SK-N-SH treated with all-trans-retinoic acid at 6 μM for 48 hours (cell line): ENCODE data around the gene RNPEPL1.

Source experiments
- ATAC-seq: fragments of 200-7000 bp; cut with Tn5 transposase; 3 replicates; pipeline ENCODE4 v1.9.1; 2020; ENCODE audit warnings: mild to moderate bottlenecking, moderate library complexity
- BACH2 ChIP-seq: fragments of 250-450 bp; sonication (Bioruptor Pico); IDR thresholded peaks from 2 replicates; pipeline ENCODE4 v1.9.0; 2021; ENCODE audit warnings: mild to moderate bottlenecking, borderline replicate concordance
- CREB5 ChIP-seq: fragments of 250-450 bp; sonication (Bioruptor Pico); IDR thresholded peaks from 2 replicates; pipeline ENCODE4 v1.5.1; 2020; ENCODE audit warnings: low read depth, mild to moderate bottlenecking, moderate library complexity
- CSDC2 ChIP-seq: fragments of 250-450 bp; sonication (Bioruptor Pico); IDR thresholded peaks from 2 replicates; pipeline ENCODE4 v1.5.0; 2020; ENCODE audit warnings: mild to moderate bottlenecking, moderate library complexity
- CSRNP3 ChIP-seq: fragments of 250-450 bp; sonication (Bioruptor Pico); IDR thresholded peaks from 2 replicates; pipeline ENCODE4 v1.5.1; 2021; ENCODE audit warnings: mild to moderate bottlenecking, moderate library complexity
- ESRRG ChIP-seq: fragments of 250-450 bp; sonication (Bioruptor Pico); IDR thresholded peaks from 2 replicates; pipeline ENCODE4 v1.6.1; 2021; ENCODE audit warnings: mild to moderate bottlenecking
- GLIS3 ChIP-seq: fragments of 250-450 bp; sonication (Bioruptor Pico); IDR thresholded peaks from 2 replicates; pipeline ENCODE4 v1.5.0; 2020; ENCODE audit warnings: mild to moderate bottlenecking, moderate library complexity
- ISL1 ChIP-seq: fragments of 250-450 bp; sonication (Bioruptor Pico); IDR thresholded peaks from 2 replicates; pipeline ENCODE4 v2.1.2; 2022; ENCODE audit warnings: mild to moderate bottlenecking, moderate library complexity
- OSR1 ChIP-seq: fragments of 250-450 bp; sonication (Bioruptor Pico); IDR thresholded peaks from 2 replicates; pipeline ENCODE4 v1.8.0; 2022; ENCODE audit warnings: moderate library complexity, mild to moderate bottlenecking, inconsistent platforms
- PATZ1 ChIP-seq: fragments of 250-450 bp; sonication (Bioruptor Pico); IDR thresholded peaks from 2 replicates; pipeline ENCODE4 v1.8.0; 2020; ENCODE audit warnings: mild to moderate bottlenecking, moderate library complexity, borderline replicate concordance
- POU6F1 ChIP-seq: fragments of 250-450 bp; sonication (Bioruptor Pico); IDR thresholded peaks from 2 replicates; pipeline ENCODE4 v1.8.0; 2021; ENCODE audit warnings: low read depth, mild to moderate bottlenecking, moderate library complexity, borderline replicate concordance
- PPARA ChIP-seq: fragments of 250-450 bp; sonication (Bioruptor Pico); IDR thresholded peaks from 2 replicates; pipeline ENCODE4 v1.5.0; 2020; ENCODE audit warnings: mild to moderate bottlenecking, borderline replicate concordance
- RARB ChIP-seq: fragments of 250-450 bp; sonication (Bioruptor Pico); IDR thresholded peaks from 2 replicates; pipeline ENCODE4 v1.8.0; 2021; ENCODE audit warnings: mild to moderate bottlenecking, moderate library complexity
- SNAI2 ChIP-seq: fragments of 250-450 bp; sonication (Bioruptor Pico); IDR thresholded peaks from 2 replicates; pipeline ENCODE4 v1.5.0; 2020; ENCODE audit warnings: mild to moderate bottlenecking, moderate library complexity
- TCF4 ChIP-seq: fragments of 250-450 bp; sonication (Bioruptor Pico); IDR thresholded peaks from 2 replicates; pipeline ENCODE4 v1.8.0; 2021; ENCODE audit warnings: mild to moderate bottlenecking, moderate library complexity, borderline replicate concordance
- TOX ChIP-seq: fragments of 250-450 bp; sonication (Bioruptor Pico); IDR thresholded peaks from 2 replicates; pipeline ENCODE4 v1.8.0; 2021; ENCODE audit warnings: mild to moderate bottlenecking, moderate library complexity, borderline replicate concordance
- TSHZ2 ChIP-seq: fragments of 250-450 bp; sonication (Bioruptor Pico); IDR thresholded peaks from 2 replicates; pipeline ENCODE4 v1.5.0; 2020; ENCODE audit warnings: mild to moderate bottlenecking, moderate library complexity
- ZC3H10 ChIP-seq: fragments of 250-450 bp; sonication (Bioruptor Pico); IDR thresholded peaks from 2 replicates; pipeline ENCODE4 v1.5.1; 2021; ENCODE audit warnings: mild to moderate bottlenecking, moderate library complexity
- ZFP3 ChIP-seq: fragments of 250-450 bp; sonication (Bioruptor Pico); IDR thresholded peaks from 2 replicates; pipeline ENCODE4 v1.5.0; 2020; ENCODE audit warnings: mild to moderate bottlenecking, moderate library complexity
- ZFP30 ChIP-seq: fragments of 450-650 bp; formaldehyde crosslinking; IDR thresholded peaks from 2 replicates; pipeline ENCODE4 v1.5.0; 2022; ENCODE audit warnings: mild to moderate bottlenecking, moderate library complexity
- ZNF565 ChIP-seq: fragments of 450-650 bp; formaldehyde crosslinking; conservative IDR thresholded peaks from 2 replicates; pipeline ENCODE4 v1.5.0; 2020; ENCODE audit warnings: low read depth, mild to moderate bottlenecking, moderate library complexity
- ZNF70 ChIP-seq: fragments of 450-650 bp; formaldehyde crosslinking; IDR thresholded peaks from 2 replicates; pipeline ENCODE4 v1.5.0; 2020; ENCODE audit warnings: mild to moderate bottlenecking, moderate library complexity
- ZNF8 ChIP-seq: fragments of 450-650 bp; formaldehyde crosslinking; IDR thresholded peaks from 2 replicates; pipeline ENCODE4 v1.5.0; 2020; ENCODE audit warnings: mild to moderate bottlenecking, moderate library complexity

Gene RNPEPL1

GRCh38 chr2:240588006-240588655, 19.8 kb downstream of the RNPEPL1 start:
- TF ChIP-seq RARB (CRISPR knock-in tag): no peak
- no peak for TF ChIP-seq ZFP3 (CRISPR knock-in tag)
- TF ChIP-seq OSR1 (CRISPR knock-in tag): no peak
- TF ChIP-seq TSHZ2 (CRISPR knock-in tag): no peak
- no peak for TF ChIP-seq SNAI2 (CRISPR knock-in tag)
- TF ChIP-seq ZNF8 (CRISPR knock-in tag): no peak
- TF ChIP-seq PATZ1: no peak
- TF ChIP-seq ZC3H10 (CRISPR knock-in tag): no peak
- no peak for TF ChIP-seq CREB5
- TF ChIP-seq GLIS3 (CRISPR knock-in tag): no peak
- no peak for TF ChIP-seq ISL1 (CRISPR knock-in tag)
- TF ChIP-seq CSDC2 (CRISPR knock-in tag): no peak
- TF ChIP-seq ZNF565: no peak
- TF ChIP-seq PPARA (CRISPR knock-in tag): no peak
- ATAC-seq: no peak

GRCh38 chr2:240588669-240589068, 20.4 kb downstream of the RNPEPL1 start:
- ATAC-seq: no peak
- TF ChIP-seq BACH2 (CRISPR knock-in tag): no peak

GRCh38 chr2:240589375-240589774, 21.1 kb downstream of the RNPEPL1 start:
- TF ChIP-seq CSRNP3: no peak
- no peak for ATAC-seq

- no peak for ATAC-seq
- TF ChIP-seq ISL1 (CRISPR knock-in tag) (no peak), CSDC2 (CRISPR knock-in tag) (no peak), ESRRG (CRISPR knock-in tag) (no peak), ZNF8 (CRISPR knock-in tag) (no peak), OSR1 (CRISPR knock-in tag) (no peak), TSHZ2 (CRISPR knock-in tag) (no peak), PPARA (CRISPR knock-in tag) (no peak), RARB (CRISPR knock-in tag) (no peak), GLIS3 (CRISPR knock-in tag) (no peak), TOX (CRISPR knock-in tag) (no peak), TCF4 (CRISPR knock-in tag) (no peak), ZNF70 (CRISPR knock-in tag) (no peak), POU6F1 (CRISPR knock-in tag) (no peak), ZFP30 (CRISPR knock-in tag) (no peak), ZC3H10 (CRISPR knock-in tag) (no peak)
- TF ChIP-seq, all 23 proteins: peak for 0
Observed at GRCh38 chr2:240589850-240590525, 21.7 kb downstream of the RNPEPL1 start.
